Adrenal gland (tissue), 5 donors: ENCODE results near the gene CPD.

Experiments used
- CTCF ChIP-seq, 6 experiments: fragments of 450-650 bp in 4 of 6; fragments of 200-600 bp in 2 of 6; sonication (generic) in 1 of 6; IDR thresholded peaks; 1 replicate in 5 of 6; 2 replicates in 1 of 6; pipeline versions ENCODE4 v1.5.1 to v1.8.0; 2016 to 2021; ENCODE audit warnings: antibody characterized with exemption in 6 of 6, mild to moderate bottlenecking in 2 of 6, moderate library complexity in 1 of 6
- POLR2A ChIP-seq, 2 donors: fragments of 450-650 bp; IDR thresholded peaks; one replicate each; pipeline ENCODE4 v1.6.1; 2017; ENCODE audit warnings: antibody characterized with exemption in 2 of 2, mild to moderate bottlenecking in 2 of 2, moderate library complexity in 1 of 2
- donor health status: DM: no; HTN: no; CAD: no.

- no peak for TF ChIP-seq POLR2A (IDR thresholded peaks at IDR 0.05)
- TF ChIP-seq CTCF (IDR thresholded peaks at IDR 0.05), result no peak
Measured at GRCh38 chr17:30377574-30378240, 1.0 kb upstream of the CPD start.
